ENCODE measurements around the gene TNIP1. TPM values are rescaled to one million over a fixed set of nuclear protein-coding genes. Genes with fewer than 3 reads are reported as not detected.

TNIP1 gene
- total and polyA plus RNA-seq, 7 experiments from 2014 or later: 28.9 to 234 (median 125) TPM

DNA sequence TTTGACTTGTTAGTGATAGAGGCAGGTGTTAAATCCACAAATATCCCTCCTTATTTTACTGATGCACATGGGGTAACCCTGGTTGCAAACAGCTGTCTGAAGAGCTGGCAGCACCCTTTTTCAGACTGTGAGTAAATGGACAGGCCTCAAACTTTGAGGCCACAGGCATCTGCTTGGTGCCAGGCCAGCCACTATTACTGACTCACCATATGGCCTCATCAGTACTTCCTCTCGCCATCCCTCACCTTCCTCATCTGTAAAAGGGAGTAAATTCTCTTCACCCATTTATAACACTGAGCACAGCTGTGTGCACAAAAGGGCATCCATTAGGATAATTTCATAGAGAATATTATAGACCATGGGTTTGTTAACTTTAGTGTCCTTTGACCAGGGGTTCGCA lies 11.9 kb upstream of the TNIP1 start:
- Histone ChIP-seq H3K27ac (ENCODE audit: low read depth, low read length) (no peak overlapping the region), H3K4me3 (ENCODE audit: low read length) (no peak overlapping the region)
- no peaks in the 10 kb centered on the region for H3K27me3 Mint-ChIP-seq

DNA sequence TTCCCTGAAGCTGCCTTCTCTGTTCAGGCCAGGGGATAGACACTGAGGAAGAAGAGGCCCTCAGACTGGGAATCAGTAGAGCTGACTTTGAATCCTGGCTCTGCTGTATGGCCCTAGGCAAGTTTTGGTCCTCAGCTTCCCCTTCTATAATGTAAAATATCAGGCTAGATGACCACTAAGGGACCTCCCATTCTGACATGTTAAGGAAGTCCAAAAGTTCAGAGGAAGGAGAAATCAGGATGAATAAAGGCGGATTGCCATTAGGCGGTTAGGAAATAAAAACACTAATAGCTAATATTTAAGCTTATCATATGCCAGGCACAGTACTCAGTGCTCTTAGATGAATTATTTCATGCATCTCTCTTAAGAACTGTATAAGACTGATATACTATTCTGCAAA lies 8.9 kb upstream of the TNIP1 start:
- H3K4me1 Mint-ChIP-seq: peaks cover 33 to 75% (median 60%) of the 10 kb centered on the region in 7 donors
- no peaks in the 10 kb centered on the region for H3K9me3 ChIP-seq (ENCODE audit: control insufficient read depth in 2 of 3, low read length in 3 of 3)
- no peaks in the 10 kb centered on the region for H3K27me3 Mint-ChIP-seq
- H3K4me1 ChIP-seq (ENCODE audit: control insufficient read depth in 2 of 2, insufficient read depth in 2 of 2, low read length in 2 of 2): peaks cover 36 to 47% of the 10 kb centered on the region in 2 donors
- no peaks in the 10 kb centered on the region for H3K27me3 ChIP-seq (ENCODE audit: control insufficient read depth in 2 of 2, insufficient read depth in 2 of 2, low read length in 2 of 2)
- peaks cover 0 to 17% (median 0%) of the 10 kb centered on the region in 5 donors for H3K36me3 Mint-ChIP-seq
- POLR2A ChIA-PET: interaction anchor here (0.6 to 1.6 kb wide), 6 partner anchors 9 to 103 kb away, joined by 3 to 8 read pairs (median 4); no protein-coding TSS in a partner anchor
- no peak overlapping the region for H3K4me3 ChIP-seq (ENCODE audit: low read length)
- H3K27ac ChIP-seq (ENCODE audit: low read depth, low read length): no peak overlapping the region
- intact Hi-C loops (cut with micrococcal nuclease): loop anchor here in 1 of 2 donors (1.0 to 10.0 kb wide), 2 partner anchors 8 to 1745 kb away; partner anchors contain the start of genes GRPEL2 and TNIP1
- H3K4me3 Mint-ChIP-seq: no peak overlapping the region
- ATAC-seq (no peak), DNase-seq (no peak)
- H3K27ac Mint-ChIP-seq: peak overlapping the region in 1 of 9 donors; percentile 4
- CTCF ChIA-PET: interaction anchor here (0.9 to 2.2 kb wide), 5 partner anchors 15 to 59 kb away, joined by 3 to 7 read pairs (median 3); no protein-coding TSS in a partner anchor
- H3K36me3 ChIP-seq (ENCODE audit: control insufficient read depth in 2 of 3, insufficient read depth in 3 of 3, low read length in 3 of 3): no peaks in the 10 kb centered on the region
- peaks cover 0 to 3% (median 0%) of the 10 kb centered on the region in 11 donors for H3K9me3 Mint-ChIP-seq

More for the DNA sequence above, 11.9 kb upstream of the TNIP1 start:
- intact Hi-C loops (cut with micrococcal nuclease): no loop called here
- H3K9me3 ChIP-seq (ENCODE audit: control insufficient read depth in 2 of 3, low read length in 3 of 3): no peaks in the 10 kb centered on the region
- ATAC-seq (peak; percentile 50), DNase-seq (no peak)
- H3K36me3 ChIP-seq (ENCODE audit: control insufficient read depth in 2 of 3, insufficient read depth in 3 of 3, low read length in 3 of 3): no peaks in the 10 kb centered on the region
- H3K4me1 ChIP-seq (ENCODE audit: control insufficient read depth in 2 of 2, insufficient read depth in 2 of 2, low read length in 2 of 2): peaks cover 31 to 38% of the 10 kb centered on the region in 2 donors
- peaks cover 0 to 3% (median 0%) of the 10 kb centered on the region in 11 donors for H3K9me3 Mint-ChIP-seq
- no peak overlapping the region for H3K4me3 Mint-ChIP-seq
- POLR2A ChIA-PET: interaction anchor here (0.7 to 2.1 kb wide), 7 partner anchors 9 to 116 kb away, joined by 3 to 9 read pairs (median 4); partner anchors contain the start of gene TNIP1
- H3K36me3 Mint-ChIP-seq: peaks cover 0 to 19% (median 0%) of the 10 kb centered on the region in 5 donors
- H3K27me3 ChIP-seq (ENCODE audit: control insufficient read depth in 2 of 2, insufficient read depth in 2 of 2, low read length in 2 of 2): no peaks in the 10 kb centered on the region
- CTCF ChIA-PET: interaction anchor here (0.6 to 1.2 kb wide), 4 partner anchors 23 to 72 kb away, joined by 3 to 5 read pairs (median 3); no protein-coding TSS in a partner anchor
- peaks cover 39 to 77% (median 62%) of the 10 kb centered on the region in 7 donors for H3K4me1 Mint-ChIP-seq
- H3K27ac Mint-ChIP-seq: peak overlapping the region in 4 of 9 donors; percentile 12 to 72 (median 38)

DNA sequence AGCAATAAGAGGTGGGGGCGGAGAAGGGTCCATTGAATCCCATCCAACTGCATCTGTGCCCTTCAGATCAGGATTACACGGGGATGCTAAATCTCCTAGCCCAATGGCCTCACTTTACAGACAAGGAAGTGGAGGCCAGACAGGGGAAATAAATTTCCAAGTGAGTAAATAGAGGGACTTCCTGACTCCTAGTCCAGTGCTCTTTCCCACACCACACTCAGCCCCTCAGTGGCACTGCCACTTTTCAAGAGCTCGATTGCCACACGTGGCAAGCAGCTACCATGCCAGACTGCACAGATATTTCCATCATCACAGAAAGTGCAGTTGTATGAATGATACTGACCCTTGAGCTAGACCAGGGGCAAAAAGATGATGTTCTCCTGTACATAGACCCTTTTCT lies 8.2 kb upstream of the TNIP1 start:
- no peaks in the 10 kb centered on the region for H3K36me3 ChIP-seq (ENCODE audit: control insufficient read depth in 2 of 3, insufficient read depth in 3 of 3, low read length in 3 of 3)
- H3K4me3 Mint-ChIP-seq: no peak overlapping the region
- H3K4me1 Mint-ChIP-seq: peaks cover 25 to 67% (median 56%) of the 10 kb centered on the region in 7 donors
- peaks cover 0 to 3% (median 0%) of the 10 kb centered on the region in 11 donors for H3K9me3 Mint-ChIP-seq
- H3K36me3 Mint-ChIP-seq: peaks cover 0 to 16% (median 0%) of the 10 kb centered on the region in 5 donors
- H3K27me3 ChIP-seq (ENCODE audit: control insufficient read depth in 2 of 2, insufficient read depth in 2 of 2, low read length in 2 of 2): no peaks in the 10 kb centered on the region
- no peak overlapping the region for H3K4me3 ChIP-seq (ENCODE audit: low read length)
- ATAC-seq (no peak), DNase-seq (no peak)
- intact Hi-C loops (cut with micrococcal nuclease): loop anchor here in 1 of 2 donors (1.0 to 10.0 kb wide), 2 partner anchors 8 to 1744 kb away; partner anchors contain the start of genes GRPEL2 and TNIP1
- H3K27me3 Mint-ChIP-seq: no peaks in the 10 kb centered on the region
- CTCF ChIA-PET: interaction anchor here (0.9 to 2.2 kb wide), 5 partner anchors 14 to 60 kb away, joined by 3 to 7 read pairs (median 3); no protein-coding TSS in a partner anchor
- POLR2A ChIA-PET: interaction anchor here (1.1 to 1.6 kb wide), 3 partner anchors 9 to 21 kb away, joined by 3 to 8 read pairs (median 5); no protein-coding TSS in a partner anchor
- H3K9me3 ChIP-seq (ENCODE audit: control insufficient read depth in 2 of 3, low read length in 3 of 3): no peaks in the 10 kb centered on the region
- no peak overlapping the region for H3K27ac Mint-ChIP-seq
- no peak overlapping the region for H3K27ac ChIP-seq (ENCODE audit: low read depth, low read length)
- H3K4me1 ChIP-seq (ENCODE audit: control insufficient read depth in 2 of 2, insufficient read depth in 2 of 2, low read length in 2 of 2): peaks cover 29 to 42% of the 10 kb centered on the region in 2 donors

DNA sequence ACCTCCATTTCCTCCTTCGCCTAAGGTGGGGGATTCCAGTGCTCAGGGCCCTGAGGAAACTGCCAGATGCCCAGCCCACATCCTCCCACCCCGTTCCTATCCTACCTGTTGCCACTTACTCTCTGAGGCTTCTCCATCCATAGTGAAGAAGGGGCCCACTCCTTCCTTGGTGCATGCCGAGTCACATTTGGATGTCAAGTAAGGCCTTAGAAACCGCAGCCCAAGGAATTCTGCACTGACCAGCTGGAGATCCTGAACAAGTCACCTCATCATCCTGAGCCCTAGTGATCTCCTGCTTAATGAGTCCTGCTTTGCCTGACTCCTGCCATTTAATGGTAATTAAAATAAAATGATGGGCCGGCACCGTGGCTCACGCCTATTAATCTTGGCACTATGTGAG lies 6.7 kb upstream of the TNIP1 start:
- intact Hi-C loops (cut with micrococcal nuclease): loop anchor here (1.0 to 10.0 kb wide), 4 partner anchors 8 to 1743 kb away; partner anchors contain the start of gene GRPEL2 (in 1 of the 2)
- Histone ChIP-seq H3K27ac (ENCODE audit: low read depth, low read length) (peak overlapping the region; percentile 39), H3K27me3 (ENCODE audit: control insufficient read depth in 2 of 2, insufficient read depth in 2 of 2, low read length in 2 of 2) (no peaks in the 10 kb centered on the region), H3K4me3 (ENCODE audit: low read length) (no peak overlapping the region), H3K36me3 (ENCODE audit: control insufficient read depth in 2 of 3, insufficient read depth in 3 of 3, low read length in 3 of 3) (no peaks in the 10 kb centered on the region), H3K9me3 (ENCODE audit: control insufficient read depth in 2 of 3, low read length in 3 of 3) (no peaks in the 10 kb centered on the region), H3K4me1 (ENCODE audit: control insufficient read depth in 2 of 2, insufficient read depth in 2 of 2, low read length in 2 of 2) (peaks cover 20 to 41% of the 10 kb centered on the region in 2 donors)
- Mint-ChIP-seq H3K27ac (peak overlapping the region in 1 of 9 donors; percentile 70), H3K4me1 (peaks cover 26 to 67% (median 51%) of the 10 kb centered on the region in 7 donors), H3K4me3 (peak overlapping the region in 2 of 10 donors; percentile 37 to 84), H3K9me3 (peaks cover 0 to 3% (median 0%) of the 10 kb centered on the region in 11 donors), H3K27me3 (no peaks in the 10 kb centered on the region), H3K36me3 (peaks cover 0 to 17% (median 0%) of the 10 kb centered on the region in 5 donors)
- POLR2A ChIA-PET: interaction anchor here (1.6 to 1.8 kb wide), 2 partner anchors 9 to 165 kb away, joined by 3 read pairs; no protein-coding TSS in a partner anchor
- CTCF ChIA-PET: interaction anchor here (0.7 kb wide), 1 partner anchor 35 kb away, joined by 3 read pairs; no protein-coding TSS in a partner anchor
- ATAC-seq (no peak), DNase-seq (no peak)

DNA sequence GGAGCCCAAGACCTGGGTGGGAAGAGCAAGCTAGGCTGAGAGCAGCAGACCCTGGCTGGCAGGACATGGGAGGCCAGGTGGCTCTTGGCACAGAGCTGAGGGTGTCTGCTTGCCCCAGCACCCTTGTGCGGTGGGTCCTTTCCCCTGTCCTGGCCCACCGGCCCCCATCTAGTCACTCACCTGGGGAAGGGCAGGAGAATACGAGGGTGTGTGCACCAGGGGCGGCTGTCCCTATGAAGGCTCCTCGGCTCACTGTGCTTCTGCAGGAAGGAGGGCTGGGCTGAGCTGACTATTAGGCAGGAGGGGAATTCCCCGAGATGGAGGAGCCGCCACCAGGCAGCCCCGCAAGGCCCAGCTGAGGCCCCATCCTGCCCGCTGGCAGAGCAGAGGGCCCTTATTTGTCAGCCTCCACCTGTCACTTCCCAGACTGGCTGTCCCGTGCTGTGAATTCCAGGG lies 6.1 kb upstream of the TNIP1 start:
- intact Hi-C loops (cut with micrococcal nuclease): loop anchor here (1.0 to 10.0 kb wide), 4 partner anchors 8 to 1742 kb away; partner anchors contain the start of gene GRPEL2 (in 1 of the 2)
- Mint-ChIP-seq H3K4me3 (peak overlapping the region in 6 of 10 donors; percentile 0 to 84 (median 30)), H3K9me3 (peaks cover 0 to 3% (median 0%) of the 10 kb centered on the region in 11 donors), H3K36me3 (peaks cover 0 to 16% (median 0%) of the 10 kb centered on the region in 5 donors), H3K27me3 (no peaks in the 10 kb centered on the region), H3K4me1 (peaks cover 30 to 67% (median 53%) of the 10 kb centered on the region in 7 donors), H3K27ac (peak overlapping the region in 5 of 9 donors; percentile 5 to 72 (median 49))
- ChIA-PET CTCF (interaction anchor here (0.6 kb wide), 1 partner anchor 623 kb away, joined by 9 read pairs; no protein-coding TSS in a partner anchor), POLR2A (interaction anchor here (1.6 to 1.8 kb wide), 2 partner anchors 10 to 166 kb away, joined by 3 read pairs; no protein-coding TSS in a partner anchor)
- DNase-seq: peak in 8 of 9 donors; percentile 36 to 65 (median 44)
- H3K4me3 ChIP-seq (ENCODE audit: low read length): no peak overlapping the region
- ATAC-seq: peak; percentile 87
- peak overlapping the region; percentile 39 for H3K27ac ChIP-seq (ENCODE audit: low read depth, low read length)
- H3K27me3 ChIP-seq (ENCODE audit: control insufficient read depth in 2 of 2, insufficient read depth in 2 of 2, low read length in 2 of 2): no peaks in the 10 kb centered on the region
- no peaks in the 10 kb centered on the region for H3K9me3 ChIP-seq (ENCODE audit: control insufficient read depth in 2 of 3, low read length in 3 of 3)
- no peaks in the 10 kb centered on the region for H3K36me3 ChIP-seq (ENCODE audit: control insufficient read depth in 2 of 3, insufficient read depth in 3 of 3, low read length in 3 of 3)
- H3K4me1 ChIP-seq (ENCODE audit: control insufficient read depth in 2 of 2, insufficient read depth in 2 of 2, low read length in 2 of 2): peaks cover 20 to 47% of the 10 kb centered on the region in 2 donors

DNA sequence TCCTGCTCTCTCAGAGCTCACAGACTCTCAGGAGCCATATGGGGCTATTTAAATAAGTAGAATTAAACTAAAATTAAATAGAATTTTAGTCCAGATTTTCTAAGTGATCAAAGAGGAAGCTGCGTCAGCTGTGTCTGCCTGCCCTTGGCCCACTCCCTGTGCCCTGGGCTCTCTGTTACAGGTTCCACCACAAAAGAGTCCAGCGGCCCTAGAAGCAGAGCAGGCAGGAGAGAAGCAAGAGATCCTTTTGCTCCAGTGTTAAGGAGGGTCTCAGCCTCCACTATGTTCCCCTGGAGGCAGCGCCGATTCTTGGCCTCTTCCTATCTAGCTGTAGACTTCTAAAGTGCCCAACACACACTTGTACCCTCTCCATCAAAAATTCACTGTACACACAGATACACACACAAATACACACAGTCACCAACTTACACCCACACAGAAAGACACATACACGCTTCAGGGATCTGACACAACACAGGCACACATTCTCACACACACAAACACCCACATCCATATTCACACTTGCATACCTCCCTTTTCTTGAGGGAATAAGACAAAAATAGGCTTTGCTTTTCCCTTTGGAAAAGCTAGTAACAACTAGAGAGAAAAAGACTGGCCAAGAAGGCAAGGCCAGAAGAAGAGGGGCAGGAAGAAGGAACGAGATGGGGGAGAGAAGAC lies 5.5 kb upstream of the TNIP1 start:
- CTCF ChIA-PET: interaction anchor here (0.6 to 0.8 kb wide), 2 partner anchors 31 to 622 kb away, joined by 3 to 9 read pairs; no protein-coding TSS in a partner anchor
- peaks cover 0 to 11% (median 0%) of the 10 kb centered on the region in 5 donors for H3K36me3 Mint-ChIP-seq
- peaks cover 20 to 53% of the 10 kb centered on the region in 2 donors for H3K4me1 ChIP-seq (ENCODE audit: control insufficient read depth in 2 of 2, insufficient read depth in 2 of 2, low read length in 2 of 2)
- ATAC-seq: no peak
- H3K27ac Mint-ChIP-seq: peak overlapping the region in 7 of 9 donors; percentile 4 to 85 (median 23)
- no peak for DNase-seq
- peaks cover 0 to 3% (median 0%) of the 10 kb centered on the region in 11 donors for H3K9me3 Mint-ChIP-seq
- H3K4me1 Mint-ChIP-seq: peaks cover 24 to 64% (median 52%) of the 10 kb centered on the region in 7 donors
- H3K9me3 ChIP-seq (ENCODE audit: control insufficient read depth in 2 of 3, low read length in 3 of 3): no peaks in the 10 kb centered on the region
- peak overlapping the region in 7 of 10 donors; percentile 0 to 84 (median 30) for H3K4me3 Mint-ChIP-seq
- no peaks in the 10 kb centered on the region for H3K27me3 Mint-ChIP-seq
- no peak overlapping the region for H3K4me3 ChIP-seq (ENCODE audit: low read length)
- intact Hi-C loops (cut with micrococcal nuclease): loop anchor here (2.0 to 10.0 kb wide), 3 partner anchors 14 to 1742 kb away; partner anchors contain the start of gene GRPEL2 (in 1 of the 2)
- POLR2A ChIA-PET: interaction anchor here (0.8 to 1.8 kb wide), 3 partner anchors 10 to 166 kb away, joined by 3 to 4 read pairs (median 3); no protein-coding TSS in a partner anchor
- H3K36me3 ChIP-seq (ENCODE audit: control insufficient read depth in 2 of 3, insufficient read depth in 3 of 3, low read length in 3 of 3): no peaks in the 10 kb centered on the region
- no peaks in the 10 kb centered on the region for H3K27me3 ChIP-seq (ENCODE audit: control insufficient read depth in 2 of 2, insufficient read depth in 2 of 2, low read length in 2 of 2)
- no peak overlapping the region for H3K27ac ChIP-seq (ENCODE audit: low read depth, low read length)

Measured in naive thymus-derived CD4-positive, alpha-beta T cell (primary cell).